ENCODE data around the gene TIAM1. TPM values are rescaled to one million over a fixed set of nuclear protein-coding genes. Genes with fewer than 3 reads are reported as not detected.

TIAM1 gene
- total RNA-seq, 1 experiment from 2014 or later, result 3.7 TPM

GRCh38 chr21:31186916-31187315 lies 157.1 kb downstream of the TIAM1 start:
- Histone ChIP-seq H3K27me3 (ENCODE audit: control insufficient read depth, insufficient read depth, low read length) (no peaks in the 10 kb centered on the region), H3K4me1 (ENCODE audit: control insufficient read depth, insufficient read depth, low read length) (no peaks in the 10 kb centered on the region), H3K9me3 (ENCODE audit: control insufficient read depth, insufficient read depth, low read depth, low read length) (no peaks in the 10 kb centered on the region), H3K27ac (ENCODE audit: low read length) (no peak overlapping the region), H3K4me3 (ENCODE audit: low read depth in 2 of 2, low read length in 2 of 2) (no peak overlapping the region), H3K36me3 (ENCODE audit: control insufficient read depth, insufficient read depth, low read length) (no peaks in the 10 kb centered on the region)
- in situ Hi-C loops (cut with HindIII; ENCODE audit: low pct_unique_long_range_greater_than_20kb, low sequenced_read_pairs) (no loop called here), intact Hi-C loops (cut with micrococcal nuclease; ENCODE audit: unreplicated experiment) (no loop called here)
- POLR2A ChIA-PET, result no interaction called here
- CTCF ChIA-PET, result no interaction called here
- no peak for ATAC-seq
- TF ChIP-seq REST (IDR thresholded peaks at IDR 0.05; ENCODE audit: insufficient read depth in 1 of 2, low read depth in 2 of 2, low read length in 1 of 2) (no peak), CTCF (IDR thresholded peaks at IDR 0.05) (no peak), POLR2AphosphoS5 (IDR thresholded peaks at IDR 0.05; ENCODE audit: low read depth, low read length) (no peak), TCF7L2 (IDR thresholded peaks at IDR 0.05; ENCODE audit: low read depth, low read length) (no peak), SIN3A (IDR thresholded peaks at IDR 0.05; ENCODE audit: borderline replicate concordance, insufficient read depth, low read depth, low read length) (no peak)
- no TSS peak for BruUV-seq (replicated peaks)
- DNase-seq (ENCODE audit: low read depth, low spot score), result no peak

- ATAC-seq (no peak), DNase-seq (ENCODE audit: low read depth, low spot score) (no peak)
- ChIA-PET CTCF (no interaction called here), POLR2A (no interaction called here)
- no peak overlapping the region for H3K27ac ChIP-seq (ENCODE audit: low read length)
- no peaks in the 10 kb centered on the region for H3K9me3 ChIP-seq (ENCODE audit: control insufficient read depth, insufficient read depth, low read depth, low read length)
- H3K4me3 ChIP-seq (ENCODE audit: low read depth in 2 of 2, low read length in 2 of 2), result no peak overlapping the region
- TF ChIP-seq SIN3A (IDR thresholded peaks at IDR 0.05; ENCODE audit: borderline replicate concordance, insufficient read depth, low read depth, low read length) (no peak), REST (IDR thresholded peaks at IDR 0.05; ENCODE audit: insufficient read depth in 1 of 2, low read depth in 2 of 2, low read length in 1 of 2) (no peak), TCF7L2 (IDR thresholded peaks at IDR 0.05; ENCODE audit: low read depth, low read length) (no peak), CTCF (IDR thresholded peaks at IDR 0.05) (no peak), POLR2AphosphoS5 (IDR thresholded peaks at IDR 0.05; ENCODE audit: low read depth, low read length) (no peak)
- in situ Hi-C loops (cut with HindIII; ENCODE audit: low pct_unique_long_range_greater_than_20kb, low sequenced_read_pairs), result no loop called here
- no peaks in the 10 kb centered on the region for H3K4me1 ChIP-seq (ENCODE audit: control insufficient read depth, insufficient read depth, low read length)
- intact Hi-C loops (cut with micrococcal nuclease; ENCODE audit: unreplicated experiment), result no loop called here
- no peaks in the 10 kb centered on the region for H3K36me3 ChIP-seq (ENCODE audit: control insufficient read depth, insufficient read depth, low read length)
- no peaks in the 10 kb centered on the region for H3K27me3 ChIP-seq (ENCODE audit: control insufficient read depth, insufficient read depth, low read length)
- BruUV-seq (replicated peaks), result no TSS peak
Measured at GRCh38 chr21:31185663-31186062, 158.4 kb downstream of the TIAM1 start.
